GM23248 (cell line): ENCODE data around the gene ATP2B1. TPM values are rescaled to one million over a fixed set of nuclear protein-coding genes. Genes with fewer than 3 reads are reported as not detected.

ENCODE experiments used
- DNase-seq: peaks from one replicate; pipeline ENCODE4 v3.0.0-alpha.2; 2015
- H2AFZ ChIP-seq: fragments of 200-600 bp; sonication (generic); 2 replicates; pipeline ENCODE4 v1.6.1; 2016; ENCODE audit warnings: antibody characterized with exemption
- H3F3A ChIP-seq: fragments of 200-600 bp; sonication (generic); 2 replicates; pipeline ENCODE4 v1.6.1; 2016; ENCODE audit warnings: mild to moderate bottlenecking, antibody characterized with exemption, mixed run types; ENCODE audit not compliant: insufficient read depth
- H3K27ac ChIP-seq: fragments of 200-600 bp; sonication (generic); 2 replicates; pipeline ENCODE4 v1.5.1; 2016; ENCODE audit warnings: mild to moderate bottlenecking
- H3K27me3 ChIP-seq: fragments of 200-600 bp; sonication (generic); replicated peaks from 2 replicates; pipeline ENCODE4 v1.6.1; 2016; ENCODE audit warnings: mild to moderate bottlenecking; ENCODE audit not compliant: insufficient read depth
- H3K36me3 ChIP-seq: fragments of 200-600 bp; sonication (generic); 2 replicates; pipeline ENCODE4 v1.6.1; 2016; ENCODE audit warnings: low read depth, mild to moderate bottlenecking
- H3K4me1 ChIP-seq: fragments of 200-600 bp; sonication (generic); 2 replicates; pipeline ENCODE4 v1.6.1; 2016; ENCODE audit warnings: mild to moderate bottlenecking; ENCODE audit not compliant: insufficient read depth
- H3K4me2 ChIP-seq: fragments of 200-600 bp; sonication (generic); one replicate; pipeline ENCODE4 v1.6.1; 2016; ENCODE audit warnings: mild to moderate bottlenecking; ENCODE audit not compliant: unreplicated experiment
- H3K4me3 ChIP-seq: fragments of 200-600 bp; sonication (generic); 2 replicates; pipeline ENCODE4 v1.5.1; 2016; ENCODE audit warnings: mild to moderate bottlenecking
- H3K79me2 ChIP-seq: fragments of 200-600 bp; sonication (generic); 2 replicates; pipeline ENCODE4 v1.6.1; 2016; ENCODE audit warnings: mild to moderate bottlenecking; ENCODE audit not compliant: insufficient read depth
- H3K9ac ChIP-seq: fragments of 200-600 bp; sonication (generic); 2 replicates; pipeline ENCODE4 v1.6.1; 2016; ENCODE audit warnings: mild to moderate bottlenecking
- H3K9me2 ChIP-seq: fragments of 200-600 bp; sonication (generic); 2 replicates; pipeline ENCODE4 v1.6.1; 2016; ENCODE audit warnings: mixed run types, mild to moderate bottlenecking, moderate library complexity; ENCODE audit not compliant: insufficient read depth
- H3K9me3 ChIP-seq: fragments of 200-600 bp; sonication (generic); one replicate; pipeline ENCODE4 v1.6.1; 2017; ENCODE audit warnings: low read depth
- H4K20me1 ChIP-seq: fragments of 200-600 bp; sonication (generic); 2 replicates; pipeline ENCODE4 v1.6.0; 2016; ENCODE audit not compliant: insufficient read depth
- EZH2 ChIP-seq: fragments of 200-600 bp; sonication (generic); IDR thresholded peaks from 2 replicates; pipeline ENCODE4 v1.6.1; 2018; ENCODE audit warnings: antibody characterized with exemption, mild to moderate bottlenecking; ENCODE audit not compliant: insufficient read depth, poor library complexity, severe bottlenecking
- EZH2phosphoT487 ChIP-seq: fragments of 200-600 bp; sonication (generic); IDR thresholded peaks from 2 replicates; pipeline ENCODE4 v1.6.1; 2018; ENCODE audit warnings: antibody characterized with exemption, moderate library complexity, mild to moderate bottlenecking, low read depth; ENCODE audit not compliant: insufficient read depth
- WGBS, 2 experiments: methylation state at CpG; one replicate each; pipeline ENCODE4 v1.1.6; 2015 to 2017; ENCODE audit warnings: low lambda C conversion rate in 2 of 2, low coverage in 1 of 2; ENCODE audit errors: missing lambda C conversion rate in 2 of 2; 5-methylcytosine and 5-hydroxymethylcytosine counted together
- in situ Hi-C: fragments of 300-500 bp; cut with MboI; formaldehyde crosslinking; loops from 2 replicates; pipeline ENCODE4 v1.15.0; 2020
- polyA plus RNA-seq: library from polyadenylated mRNA; unstranded; fragments of >200 nt; fragmentation: Nextera tagmentation; extraction: Ambion mirVana; gene quantifications from 2 replicates; pipeline ENCODE4 v1.2.1, GENCODE V29; 2016
- total RNA-seq: library from RNA; depleted of rRNA; stranded (reverse); fragments of >200 nt; shearing (Covaris generic); gene quantifications from 2 replicates; pipeline ENCODE4 v1.2.3, GENCODE V29; 2014

ATP2B1 gene
- total and polyA plus RNA-seq, 2 experiments from 2014 or later: 34.5 to 80.1 TPM

- peaks cover 11% of the 10 kb centered on the region; the same call in 1 of the 2 replicates for H3F3A ChIP-seq
- H3K4me3 ChIP-seq: peak overlapping the region; percentile 32
- H3K4me1 ChIP-seq: peaks cover 25% of the 10 kb centered on the region
- H3K79me2 ChIP-seq: peaks cover 100% of the 10 kb centered on the region
- H4K20me1 ChIP-seq: no peaks in the 10 kb centered on the region
- H3K36me3 ChIP-seq: no peaks in the 10 kb centered on the region
- peak overlapping the region; percentile 58 for H3K4me2 ChIP-seq
- in situ Hi-C loops: no loop called here
- WGBS, 2 experiments: 17 to 20% methylated on average over 4 of the region's 4 CpGs
- peak overlapping the region; percentile 47 for H3K27ac ChIP-seq
- peak; percentile 67 for DNase-seq
- peak overlapping the region; percentile 53 for H3K9ac ChIP-seq
- no peaks in the 10 kb centered on the region for H3K27me3 ChIP-seq
- no peaks in the 10 kb centered on the region for H3K9me3 ChIP-seq
- H2AFZ ChIP-seq: no peak overlapping the region
- TF ChIP-seq EZH2 (no peak), EZH2phosphoT487 (no peak)
- no peaks in the 10 kb centered on the region for H3K9me2 ChIP-seq
These were observed 44.9 kb downstream of the ATP2B1 start for GRCh38 chr12:89663577-89664357.

GRCh38 chr12:89662623-89663022 is 46.0 kb downstream of the ATP2B1 start:
- Histone ChIP-seq H3K79me2 (peaks cover 100% of the 10 kb centered on the region), H3K4me2 (peak overlapping the region; percentile 58), H3K9me3 (no peaks in the 10 kb centered on the region)

GRCh38 chr12:89661706-89662330 is 46.8 kb downstream of the ATP2B1 start:
- 95 to 98% methylated on average over 4 of the region's 4 CpGs for WGBS, 2 experiments
- TF ChIP-seq EZH2phosphoT487 (no peak), EZH2 (no peak)
- no peak overlapping the region for H3K27ac ChIP-seq
- no peaks in the 10 kb centered on the region for H4K20me1 ChIP-seq
- H3K9me3 ChIP-seq: no peaks in the 10 kb centered on the region
- H2AFZ ChIP-seq: no peak overlapping the region
- in situ Hi-C loops: no loop called here
- H3K4me3 ChIP-seq: no peak overlapping the region
- peaks cover 25% of the 10 kb centered on the region for H3K4me1 ChIP-seq
- H3K36me3 ChIP-seq: no peaks in the 10 kb centered on the region
- no peaks in the 10 kb centered on the region for H3K9me2 ChIP-seq
- DNase-seq: no peak
- peak overlapping the region; percentile 6 for H3K4me2 ChIP-seq
- no peak overlapping the region for H3K9ac ChIP-seq
- H3K27me3 ChIP-seq: no peaks in the 10 kb centered on the region
- peaks cover 100% of the 10 kb centered on the region for H3K79me2 ChIP-seq
- peaks cover 11% of the 10 kb centered on the region; the same call in 1 of the 2 replicates for H3F3A ChIP-seq

More at GRCh38 chr12:89662623-89663022, 46.0 kb downstream of the ATP2B1 start:
- no peak overlapping the region for H2AFZ ChIP-seq
- in situ Hi-C loops: no loop called here
- no peak overlapping the region for H3K4me3 ChIP-seq
- H3K27me3 ChIP-seq: no peaks in the 10 kb centered on the region
- TF ChIP-seq EZH2phosphoT487 (no peak), EZH2 (no peak)
- no peaks in the 10 kb centered on the region for H4K20me1 ChIP-seq
- no peaks in the 10 kb centered on the region for H3K36me3 ChIP-seq
- peak; percentile 20 for DNase-seq
- H3K27ac ChIP-seq: no peak overlapping the region
- peaks cover 11% of the 10 kb centered on the region; the same call in 1 of the 2 replicates for H3F3A ChIP-seq
- no peaks in the 10 kb centered on the region for H3K9me2 ChIP-seq
- H3K4me1 ChIP-seq: peaks cover 25% of the 10 kb centered on the region
- 0 out of 2 replicates have a peak overlapping the region, but pooled peaks have one; percentile 53 for H3K9ac ChIP-seq

- TF ChIP-seq EZH2phosphoT487: no peak
- TF ChIP-seq EZH2: no peak
- Histone ChIP-seq H3K9ac (no peak overlapping the region), H3K36me3 (peaks cover 8% of the 10 kb centered on the region; the same call in 1 of the 2 replicates), H3K9me3 (no peaks in the 10 kb centered on the region), H3K79me2 (peaks cover 95% of the 10 kb centered on the region), H3F3A (no peaks in the 10 kb centered on the region), H3K27me3 (no peaks in the 10 kb centered on the region), H4K20me1 (no peaks in the 10 kb centered on the region), H3K27ac (no peak overlapping the region), H3K4me3 (no peak overlapping the region), H3K9me2 (no peaks in the 10 kb centered on the region), H3K4me1 (peaks cover 9% of the 10 kb centered on the region), H3K4me2 (no peak overlapping the region), H2AFZ (no peak overlapping the region)
- DNase-seq: no peak
- WGBS, 2 experiments: 96 to 98% methylated on average over 1 of the region's 1 CpG
- in situ Hi-C loops: no loop called here
These were observed 50.9 kb downstream of the ATP2B1 start for GRCh38 chr12:89657739-89658138.
